ENCODE measurements around the gene PCBP3. TPM values are rescaled to one million over a fixed set of nuclear protein-coding genes. Genes with fewer than 3 reads are reported as not detected.
"Not testable (repeated sequence)": the region's sequence is repeated elsewhere in the genome, so short reads cannot be mapped to it uniquely, and the experiment has no call there.

Gene PCBP3
- total RNA-seq, 1 experiment from 2014 or later, result 1.4 TPM

DNA sequence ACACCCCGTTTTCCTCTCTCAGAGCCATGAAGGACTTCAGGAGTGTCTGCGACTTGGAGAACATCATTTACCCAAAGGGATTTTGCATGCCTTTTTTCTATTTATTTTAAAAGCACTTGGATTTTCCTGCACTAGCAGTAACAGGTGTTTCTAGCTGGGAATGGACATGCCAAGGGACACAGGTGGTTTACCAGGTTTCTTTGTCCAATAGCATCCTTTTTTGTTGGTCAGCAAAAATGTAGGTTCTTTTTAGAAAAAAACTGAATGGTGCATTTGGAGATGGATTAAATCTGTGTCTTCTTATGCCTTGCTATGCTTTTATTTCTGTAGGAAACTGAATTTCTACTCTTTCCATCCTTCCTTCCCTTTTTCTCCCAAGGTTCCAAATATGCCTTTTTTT lies 205.3 kb downstream of the PCBP3 start:
- CTCF ChIA-PET, result no interaction called here
- no TSS peak for BruUV-seq (replicated peaks)
- Mint-ChIP-seq H3K9me3 (ENCODE audit: low read depth, unreplicated experiment) (no peaks in the 10 kb centered on the region), H3K36me3 (ENCODE audit: insufficient read depth, unreplicated experiment) (no peaks in the 10 kb centered on the region), H3K4me3 (ENCODE audit: low read depth, unreplicated experiment) (no peak overlapping the region), H3K27ac (ENCODE audit: unreplicated experiment) (no peak overlapping the region), H3K27me3 (ENCODE audit: unreplicated experiment) (peaks cover 74% of the 10 kb centered on the region), H3K4me1 (ENCODE audit: low read depth, unreplicated experiment) (no peaks in the 10 kb centered on the region)
- intact Hi-C loops (cut with micrococcal nuclease; ENCODE audit: unreplicated experiment), result no loop called here
- DNase-seq, result no peak
- no peak for TF ChIP-seq CTCF (IDR thresholded peaks at IDR 0.05; ENCODE audit: unreplicated experiment)

GRCh38 chr21:45849651-45850050 lies 206.1 kb downstream of the PCBP3 start:
- DNase-seq, result no peak
- BruUV-seq (replicated peaks), result no TSS peak
- no peak overlapping the region for H3K27ac Mint-ChIP-seq (ENCODE audit: unreplicated experiment)
- H3K36me3 Mint-ChIP-seq (ENCODE audit: insufficient read depth, unreplicated experiment), result no peaks in the 10 kb centered on the region
- no peak overlapping the region for H3K4me3 Mint-ChIP-seq (ENCODE audit: low read depth, unreplicated experiment)
- H3K27me3 Mint-ChIP-seq (ENCODE audit: unreplicated experiment), result peaks cover 83% of the 10 kb centered on the region
- no peak for TF ChIP-seq CTCF (IDR thresholded peaks at IDR 0.05; ENCODE audit: unreplicated experiment)
- no peaks in the 10 kb centered on the region for H3K9me3 Mint-ChIP-seq (ENCODE audit: low read depth, unreplicated experiment)
- CTCF ChIA-PET, result no interaction called here
- H3K4me1 Mint-ChIP-seq (ENCODE audit: low read depth, unreplicated experiment), result no peaks in the 10 kb centered on the region
- intact Hi-C loops (cut with micrococcal nuclease; ENCODE audit: unreplicated experiment), result no loop called here

DNA sequence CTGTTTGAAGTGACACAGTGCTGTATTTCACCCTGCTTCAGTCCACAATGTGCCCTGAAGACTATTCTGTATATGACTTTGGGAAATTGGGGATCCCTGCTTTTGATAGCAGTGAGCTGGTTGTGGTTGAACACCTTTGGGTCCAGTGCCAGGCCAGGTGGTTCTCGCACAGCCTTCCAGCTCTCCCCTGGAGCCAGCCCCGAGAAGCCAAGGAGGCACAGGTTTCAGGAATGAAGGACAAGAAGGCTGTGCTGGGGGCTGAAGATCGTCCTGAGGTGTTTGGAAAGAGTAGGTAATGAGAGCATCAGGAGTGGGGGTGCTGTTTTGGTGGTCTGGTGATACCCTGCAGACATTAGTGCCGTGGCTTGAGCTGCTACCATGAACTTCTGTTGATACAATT lies 206.7 kb downstream of the PCBP3 start:
- no peak overlapping the region for H3K27ac Mint-ChIP-seq (ENCODE audit: unreplicated experiment)
- no TSS peak for BruUV-seq (replicated peaks)

GRCh38 chr21:45852386-45852785 lies 208.9 kb downstream of the PCBP3 start:
- CTCF ChIA-PET; H3K36me3 Mint-ChIP-seq (ENCODE audit: insufficient read depth, unreplicated experiment); H3K4me1 Mint-ChIP-seq (ENCODE audit: low read depth, unreplicated experiment); BruUV-seq (replicated peaks); intact Hi-C loops (cut with micrococcal nuclease; ENCODE audit: unreplicated experiment); H3K27ac Mint-ChIP-seq (ENCODE audit: unreplicated experiment); H3K9me3 Mint-ChIP-seq (ENCODE audit: low read depth, unreplicated experiment); DNase-seq; H3K4me3 Mint-ChIP-seq (ENCODE audit: low read depth, unreplicated experiment): not testable (repeated sequence)
- peaks cover 79% of the 10 kb centered on the region for H3K27me3 Mint-ChIP-seq (ENCODE audit: unreplicated experiment)

More for the DNA sequence above, 206.7 kb downstream of the PCBP3 start:
- Mint-ChIP-seq H3K27me3 (ENCODE audit: unreplicated experiment) (peaks cover 88% of the 10 kb centered on the region), H3K4me3 (ENCODE audit: low read depth, unreplicated experiment) (no peak overlapping the region), H3K36me3 (ENCODE audit: insufficient read depth, unreplicated experiment) (no peaks in the 10 kb centered on the region), H3K9me3 (ENCODE audit: low read depth, unreplicated experiment) (no peaks in the 10 kb centered on the region), H3K4me1 (ENCODE audit: low read depth, unreplicated experiment) (no peaks in the 10 kb centered on the region)
- CTCF ChIA-PET, result no interaction called here
- no peak for TF ChIP-seq CTCF (IDR thresholded peaks at IDR 0.05; ENCODE audit: unreplicated experiment)
- DNase-seq, result no peak
- intact Hi-C loops (cut with micrococcal nuclease; ENCODE audit: unreplicated experiment), result no loop called here

GRCh38 chr21:45852886-45853400 lies 209.4 kb downstream of the PCBP3 start:
- intact Hi-C loops (cut with micrococcal nuclease; ENCODE audit: unreplicated experiment), result no loop called here
- Mint-ChIP-seq H3K9me3 (ENCODE audit: low read depth, unreplicated experiment) (no peaks in the 10 kb centered on the region), H3K36me3 (ENCODE audit: insufficient read depth, unreplicated experiment) (no peaks in the 10 kb centered on the region), H3K27me3 (ENCODE audit: unreplicated experiment) (peaks cover 74% of the 10 kb centered on the region), H3K4me3 (ENCODE audit: low read depth, unreplicated experiment) (no peak overlapping the region), H3K4me1 (ENCODE audit: low read depth, unreplicated experiment) (no peaks in the 10 kb centered on the region), H3K27ac (ENCODE audit: unreplicated experiment) (no peak overlapping the region)
- DNase-seq, result no peak
- no peak for TF ChIP-seq CTCF (IDR thresholded peaks at IDR 0.05; ENCODE audit: unreplicated experiment)
- CTCF ChIA-PET, result no interaction called here
- BruUV-seq (replicated peaks), result no TSS peak
